Activated T-cell treated with anti-CD3 and anti-CD28 coated beads, Interleukin-2, amount 50 U/mL, for 1 hour (primary cell): ENCODE measurements around the gene NBPF26.
"Not testable (repeated sequence)": the region's sequence is repeated elsewhere in the genome, so short reads cannot be mapped to it uniquely, and the experiment has no call there.

Experiments used
- DNase-seq: peaks from one replicate; pipeline ENCODE4 v3.0.0-alpha.2; 2020

Gene NBPF26

GRCh38 chr1:120723715-120724402 lies at the start of gene NBPF26:
TSS of gene NBPF26 (plus strand) at chr1:120723945.
- DNase-seq = peak; percentile 72

GRCh38 chr1:120680106-120680819 lies 43.5 kb upstream of the NBPF26 start:
- not testable (repeated sequence) for DNase-seq

GRCh38 chr1:120680938-120681337 lies 42.8 kb upstream of the NBPF26 start:
- not testable (repeated sequence) for DNase-seq

- not testable (repeated sequence) for DNase-seq
Observed at GRCh38 chr1:120684397-120684796, 39.3 kb upstream of the NBPF26 start.

- DNase-seq = not testable (repeated sequence)
Observed at GRCh38 chr1:120685622-120686021, 38.1 kb upstream of the NBPF26 start.

GRCh38 chr1:120687250-120687649 lies 36.5 kb upstream of the NBPF26 start:
- not testable (repeated sequence) for DNase-seq

GRCh38 chr1:120700807-120701562 lies 22.8 kb upstream of the NBPF26 start:
- DNase-seq = not testable (repeated sequence)

- not testable (repeated sequence) for DNase-seq
Observed at GRCh38 chr1:120723358-120723714, 409 bp upstream of the NBPF26 start.

- DNase-seq = peak; percentile 19
Observed at GRCh38 chr1:120724507-120724906, 762 bp downstream of the NBPF26 start.

GRCh38 chr1:120728811-120729210 lies 5.1 kb downstream of the NBPF26 start:
- DNase-seq = not testable (repeated sequence)

- DNase-seq = not testable (repeated sequence)
Observed at GRCh38 chr1:120769090-120769489, 45.3 kb downstream of the NBPF26 start.

GRCh38 chr1:120805452-120805851 lies 81.7 kb downstream of the NBPF26 start:
- DNase-seq = not testable (repeated sequence)

GRCh38 chr1:120811822-120812221 lies 88.1 kb downstream of the NBPF26 start:
- peak; percentile 25 for DNase-seq

GRCh38 chr1:120825051-120825450 lies 101.3 kb downstream of the NBPF26 start:
- not testable (repeated sequence) for DNase-seq

GRCh38 chr1:120826623-120827022 lies 102.9 kb downstream of the NBPF26 start:
- not testable (repeated sequence) for DNase-seq

- DNase-seq = peak; percentile 74
Observed at GRCh38 chr1:120844186-120844944, 120.6 kb downstream of the NBPF26 start.

GRCh38 chr1:120844945-120845330 lies 121.2 kb downstream of the NBPF26 start:
- DNase-seq = not testable (repeated sequence)

GRCh38 chr1:120849400-120850286 lies 125.9 kb downstream of the NBPF26 start:
- DNase-seq = peak; percentile 36

- not testable (repeated sequence) for DNase-seq
Observed at GRCh38 chr1:120850287-120850536, 126.5 kb downstream of the NBPF26 start.

- peak; percentile 68 for DNase-seq
Observed at GRCh38 chr1:120850537-120851421, 127.0 kb downstream of the NBPF26 start.

GRCh38 chr1:120858144-120858543 lies 134.4 kb downstream of the NBPF26 start:
- DNase-seq = not testable (repeated sequence)
